Endothelial cell of umbilical vein (primary cell): ENCODE measurements around the gene RFX6. TPM values are rescaled to one million over a fixed set of nuclear protein-coding genes. Genes with fewer than 3 reads are reported as not detected.

ENCODE experiments used
- BruUV-seq: library from RNA; stranded (reverse); fragments of 400-500 nt; replicated peaks from 2 replicates; lab custom pipeline; 2021; lab: Mats Ljungman, UMichigan
- CTCF ChIA-PET: fragments of 300-600, 350-600 bp; sonication (Branson Sonifier 250); formaldehyde crosslinking; loops from one replicate; lab custom pipeline; 2021; ENCODE audit warnings: antibody characterized with exemption, inconsistent platforms; lab: Charles Lee
- POLR2A ChIA-PET: fragments of 300-600, 350-600 bp; sonication (Branson Sonifier 250); formaldehyde crosslinking; loops from one replicate; lab custom pipeline; 2021; ENCODE audit warnings: antibody characterized with exemption, inconsistent platforms; lab: Charles Lee
- DNase-seq: peaks from one replicate; pipeline ENCODE4 v3.0.0-alpha.2; 2011; ENCODE audit warnings: low read depth, low spot score
- FAIRE-seq: peaks from 2 replicates; lab custom pipeline; 2011; peaks lifted over from hg19 to GRCh38; lab: Jason Lieb, UNC
- H2AFZ ChIP-seq: 2 replicates; pipeline ENCODE4 v1.6.0; 2012; ENCODE audit warnings: low read depth, low read length, control low read depth, inconsistent platforms
- H3K27ac ChIP-seq: 2 replicates; pipeline ENCODE4 v1.5.1; 2011; ENCODE audit warnings: low read depth, mild to moderate bottlenecking, control low read depth, low read length, moderate library complexity; ENCODE audit not compliant: insufficient read depth
- H3K27me3 ChIP-seq, 2 experiments: 2 replicates each; pipeline versions ENCODE4 v1.6.0 to v1.6.1; 2011; ENCODE audit warnings: low read length in 2 of 2, mixed read lengths in 1 of 2; ENCODE audit not compliant: control insufficient read depth in 2 of 2, insufficient read depth in 2 of 2
- H3K36me3 ChIP-seq, 2 experiments: 2 replicates in 1 of 2; 3 replicates in 1 of 2; pipeline ENCODE4 v1.5.1; 2011; ENCODE audit warnings: low read length in 2 of 2, mild to moderate bottlenecking in 1 of 2, moderate library complexity in 1 of 2; ENCODE audit not compliant: control insufficient read depth in 2 of 2, insufficient read depth in 2 of 2; ENCODE audit errors: extremely low read depth in 1 of 2
- H3K4me1 ChIP-seq: 3 replicates; pipeline ENCODE4 v1.5.1; 2011; ENCODE audit warnings: mild to moderate bottlenecking, low read length; ENCODE audit not compliant: control insufficient read depth, insufficient read depth; ENCODE audit errors: extremely low read depth
- H3K4me2 ChIP-seq: 2 replicates; pipeline ENCODE4 v1.6.1; 2011; ENCODE audit warnings: low read length, control low read depth, mixed read lengths; ENCODE audit not compliant: insufficient read depth
- H3K4me3 ChIP-seq, 3 experiments: fragments of 200-600 bp in 1 of 3; sonication (generic), shearing (Covaris generic) in 1 of 3; replicated peaks in 1 of 3; 2 replicates each; pipeline ENCODE4 v1.5.1; 2011 to 2016; ENCODE audit warnings: control low read depth in 3 of 3, low read length in 3 of 3, mild to moderate bottlenecking in 2 of 3, inconsistent platforms in 1 of 3, low read depth in 1 of 3, moderate library complexity in 1 of 3; ENCODE audit not compliant: insufficient read depth in 1 of 3
- H3K79me2 ChIP-seq: 2 replicates; pipeline ENCODE4 v1.6.0; 2012; ENCODE audit warnings: low read length, inconsistent platforms; ENCODE audit not compliant: control insufficient read depth, insufficient read depth
- H3K9ac ChIP-seq: replicated peaks from 2 replicates; pipeline ENCODE3; 2011; ENCODE audit warnings: low read length, control low read depth; ENCODE audit not compliant: insufficient read depth; ENCODE audit errors: extremely low read depth
- H3K9me1 ChIP-seq: replicated peaks from 3 replicates; pipeline ENCODE4 v1.6.0; 2011; ENCODE audit warnings: mild to moderate bottlenecking, low read length; ENCODE audit not compliant: control insufficient read depth, insufficient read depth; ENCODE audit errors: extremely low read depth
- H3K9me3 ChIP-seq: replicated peaks from 2 replicates; pipeline ENCODE4 v1.5.1; 2012; ENCODE audit warnings: low read length, inconsistent platforms; ENCODE audit not compliant: control insufficient read depth, insufficient read depth
- H4K20me1 ChIP-seq: replicated peaks from 2 replicates; pipeline ENCODE3; 2011; ENCODE audit warnings: mild to moderate bottlenecking, low read length; ENCODE audit not compliant: control insufficient read depth, insufficient read depth; ENCODE audit errors: extremely low read depth
- EZH2 ChIP-seq: IDR thresholded peaks from 2 replicates; pipeline ENCODE4 v1.6.1; 2012; ENCODE audit warnings: borderline replicate concordance, low read depth, mild to moderate bottlenecking, moderate library complexity, low read length, inconsistent platforms; ENCODE audit not compliant: severe bottlenecking
- FOS ChIP-seq: IDR thresholded peaks from 2 replicates; pipeline ENCODE4 v1.6.1; 2011; ENCODE audit warnings: mild to moderate bottlenecking, low read length, moderate library complexity, borderline replicate concordance; ENCODE audit not compliant: insufficient read depth
- GATA2 ChIP-seq: IDR thresholded peaks from 2 replicates; pipeline ENCODE4 v1.7.0; 2011; ENCODE audit warnings: low read depth, mild to moderate bottlenecking, moderate library complexity, mixed read lengths, low read length; ENCODE audit not compliant: insufficient read length, insufficient read depth
- JUN ChIP-seq: IDR thresholded peaks from 2 replicates; pipeline ENCODE4 v1.6.1; 2011; ENCODE audit warnings: borderline replicate concordance, low read depth; ENCODE audit not compliant: insufficient read length, insufficient read depth
- MYC ChIP-seq: IDR thresholded peaks from one replicate; pipeline ENCODE4 v1.6.1; 2011; ENCODE audit warnings: mild to moderate bottlenecking, low read depth, low read length
- POLR2A ChIP-seq: IDR thresholded peaks from 2 replicates; pipeline ENCODE4 v1.6.1; 2012; ENCODE audit warnings: low read depth, mild to moderate bottlenecking, control low read depth, low read length
- POLR2AphosphoS5 ChIP-seq: IDR thresholded peaks from 2 replicates; pipeline ENCODE4 v1.6.1; 2012; ENCODE audit warnings: low read depth, mild to moderate bottlenecking, control low read depth, low read length, moderate library complexity; ENCODE audit not compliant: insufficient read depth
- dilution Hi-C: fragments of 300-500 bp; cut with MboI; formaldehyde crosslinking; loops from one replicate; pipeline ENCODE4 v1.15.0; 2019; ENCODE audit warnings: low sequenced_read_pairs; ENCODE audit not compliant: extremely low pct_ligation_motif_present
- intact Hi-C: fragments of 100-400 bp; cut with micrococcal nuclease; formaldehyde crosslinking; loops from one replicate; pipeline ENCODE4 v1.10.0; 2022
- polyA plus RNA-seq, 4 experiments: library from polyadenylated mRNA; depleted of rRNA in 3 of 4; stranded (reverse) in 3 of 4; unstranded in 1 of 4; fragments of >200 nt; gene quantifications; 2 replicates each; pipeline versions ENCODE4 v1.2.1 to v1.2.3, GENCODE V29; 2011 to 2012; ENCODE audit warnings: missing spikeins in 1 of 4
- total RNA-seq: library from RNA; stranded (reverse); gene quantifications from 2 replicates; pipeline ENCODE4 v1.2.3, GENCODE V29; 2021
- TF ChIP-seq, protein P1 (sequence below), 2 donors: IDR thresholded peaks; 1 replicate in 1 of 2; 2 replicates in 1 of 2; pipeline ENCODE4 v1.5.1; 2011; ENCODE audit warnings: low read length in 2 of 2, mild to moderate bottlenecking in 2 of 2, moderate library complexity in 2 of 2, control low read depth in 1 of 2, inconsistent platforms in 1 of 2, low read depth in 1 of 2; ENCODE audit not compliant: insufficient read depth in 1 of 2; ENCODE audit errors: extremely low read depth in 1 of 2
- TF ChIP-seq, protein P2 (sequence below): IDR thresholded peaks from 2 replicates; pipeline ENCODE4 v1.6.1; 2011; ENCODE audit not compliant: insufficient read depth, insufficient read length

RFX6 gene
- total and polyA plus RNA-seq, 2 donors (not counting 3 experiments of a cell fraction or from before 2014, with no cell fraction given) = not detected

DNA sequence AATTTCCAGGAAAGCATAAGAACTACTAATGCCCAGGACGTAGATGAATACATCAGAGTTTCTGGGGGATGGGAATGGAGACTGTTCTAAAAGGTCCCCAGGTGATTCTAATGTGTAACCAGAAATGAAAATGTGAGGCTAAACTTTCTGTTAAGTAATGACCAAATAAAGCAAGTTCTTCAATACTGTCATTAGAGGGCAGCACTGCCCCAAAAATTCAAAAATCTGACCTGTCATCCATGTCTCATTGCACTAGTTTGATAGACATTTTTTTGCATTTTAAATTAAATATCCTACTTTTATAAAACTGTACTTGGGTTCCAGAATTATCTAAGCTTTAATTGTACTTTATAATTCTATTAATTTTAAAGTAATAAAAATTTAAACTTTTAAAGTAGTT, 94.9 kb downstream of the RFX6 start:
- peak; percentile 37 for DNase-seq
- dilution Hi-C loops = no loop called here
- Histone ChIP-seq H3K9me3 (no peaks in the 10 kb centered on the region), H3K9me1 (no peaks in the 10 kb centered on the region), H3K4me1 (no peaks in the 10 kb centered on the region), H3K9ac (no peak overlapping the region), H3K27me3 (no peaks in the 10 kb centered on the region), H3K79me2 (no peaks in the 10 kb centered on the region), H3K36me3 (no peaks in the 10 kb centered on the region), H3K4me3 (no peak overlapping the region), H4K20me1 (no peaks in the 10 kb centered on the region), H2AFZ (no peak overlapping the region), H3K27ac (no peak overlapping the region), H3K4me2 (no peak overlapping the region)
- intact Hi-C loops = loop anchor here (1.0 kb wide), 2 partner anchors 345 to 633 kb away; no protein-coding TSS in a partner anchor
- POLR2A ChIA-PET = no interaction called here
- CTCF ChIA-PET = interaction anchor here (1.0 kb wide), 1 partner anchor 632 kb away, joined by 3 read pairs; no protein-coding TSS in a partner anchor
- no TSS peak for BruUV-seq
- TF ChIP-seq, protein P1, sequence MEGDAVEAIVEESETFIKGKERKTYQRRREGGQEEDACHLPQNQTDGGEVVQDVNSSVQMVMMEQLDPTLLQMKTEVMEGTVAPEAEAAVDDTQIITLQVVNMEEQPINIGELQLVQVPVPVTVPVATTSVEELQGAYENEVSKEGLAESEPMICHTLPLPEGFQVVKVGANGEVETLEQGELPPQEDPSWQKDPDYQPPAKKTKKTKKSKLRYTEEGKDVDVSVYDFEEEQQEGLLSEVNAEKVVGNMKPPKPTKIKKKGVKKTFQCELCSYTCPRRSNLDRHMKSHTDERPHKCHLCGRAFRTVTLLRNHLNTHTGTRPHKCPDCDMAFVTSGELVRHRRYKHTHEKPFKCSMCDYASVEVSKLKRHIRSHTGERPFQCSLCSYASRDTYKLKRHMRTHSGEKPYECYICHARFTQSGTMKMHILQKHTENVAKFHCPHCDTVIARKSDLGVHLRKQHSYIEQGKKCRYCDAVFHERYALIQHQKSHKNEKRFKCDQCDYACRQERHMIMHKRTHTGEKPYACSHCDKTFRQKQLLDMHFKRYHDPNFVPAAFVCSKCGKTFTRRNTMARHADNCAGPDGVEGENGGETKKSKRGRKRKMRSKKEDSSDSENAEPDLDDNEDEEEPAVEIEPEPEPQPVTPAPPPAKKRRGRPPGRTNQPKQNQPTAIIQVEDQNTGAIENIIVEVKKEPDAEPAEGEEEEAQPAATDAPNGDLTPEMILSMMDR (IDR thresholded peaks at IDR 0.05; ENCODE audit: extremely low read depth in 1 of 2, insufficient read depth in 1 of 2, low read depth in 1 of 2, low read length in 2 of 2) = peak; percentile 24 to 54
- TF ChIP-seq MYC = no peak
- TF ChIP-seq EZH2 = no peak
- TF ChIP-seq, protein P2, sequence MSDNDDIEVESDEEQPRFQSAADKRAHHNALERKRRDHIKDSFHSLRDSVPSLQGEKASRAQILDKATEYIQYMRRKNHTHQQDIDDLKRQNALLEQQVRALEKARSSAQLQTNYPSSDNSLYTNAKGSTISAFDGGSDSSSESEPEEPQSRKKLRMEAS = no peak
- peak; percentile 43 for FAIRE-seq

DNA sequence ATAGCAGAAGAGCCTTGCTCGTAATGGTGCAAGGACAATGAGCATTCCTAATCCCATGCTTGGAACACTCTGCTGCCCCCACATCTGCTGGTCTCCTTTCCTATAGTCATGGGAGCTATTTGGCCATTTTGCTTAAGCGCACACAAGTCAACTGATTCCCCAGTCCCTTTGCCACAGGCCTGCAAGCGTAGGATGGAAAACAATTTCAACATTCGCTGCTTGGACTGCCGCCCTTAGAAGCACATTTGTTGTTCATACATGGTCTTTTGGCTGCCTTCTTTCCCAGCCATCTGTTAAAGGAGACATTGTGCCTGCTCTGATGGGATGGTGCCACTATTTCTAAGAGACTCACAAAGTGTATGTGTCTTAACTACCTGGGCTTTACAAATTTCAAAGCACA, 96.9 kb downstream of the RFX6 start:
- BruUV-seq = no TSS peak
- intact Hi-C loops = no loop called here
- no peak overlapping the region for H3K27ac ChIP-seq
- no peak overlapping the region for H2AFZ ChIP-seq
- H3K27me3 ChIP-seq = no peaks in the 10 kb centered on the region
- H3K9me3 ChIP-seq = no peaks in the 10 kb centered on the region
- H3K9ac ChIP-seq = no peak overlapping the region
- FAIRE-seq (no peak), DNase-seq (no peak)
- no peak overlapping the region for H3K4me3 ChIP-seq
- CTCF ChIA-PET = interaction anchor here (1.4 kb wide), 1 partner anchor 10 kb away, joined by 4 read pairs; no protein-coding TSS in a partner anchor
- H3K4me2 ChIP-seq = no peak overlapping the region
- POLR2A ChIA-PET = no interaction called here
- no peaks in the 10 kb centered on the region for H3K36me3 ChIP-seq
- H3K9me1 ChIP-seq = no peaks in the 10 kb centered on the region
- TF ChIP-seq POLR2AphosphoS5 (no peak), MYC (no peak), EZH2 (no peak), POLR2A (no peak), FOS (no peak), JUN (no peak), GATA2 (no peak)
- TF ChIP-seq, protein P2 = no peak
- TF ChIP-seq, protein P1 (IDR thresholded peaks at IDR 0.05; ENCODE audit: extremely low read depth in 1 of 2, insufficient read depth in 1 of 2, low read depth in 1 of 2, low read length in 2 of 2) = no peak
- dilution Hi-C loops = no loop called here
- H4K20me1 ChIP-seq = no peaks in the 10 kb centered on the region
- H3K4me1 ChIP-seq = no peaks in the 10 kb centered on the region
- no peaks in the 10 kb centered on the region for H3K79me2 ChIP-seq
